RKO (cell line): ENCODE data around the gene SLAMF7.

Experiments used
- DNase-seq: peaks from one replicate; pipeline ENCODE4 v3.0.0-alpha.2; 2016; ENCODE audit warnings: low spot score

Gene SLAMF7

DNA sequence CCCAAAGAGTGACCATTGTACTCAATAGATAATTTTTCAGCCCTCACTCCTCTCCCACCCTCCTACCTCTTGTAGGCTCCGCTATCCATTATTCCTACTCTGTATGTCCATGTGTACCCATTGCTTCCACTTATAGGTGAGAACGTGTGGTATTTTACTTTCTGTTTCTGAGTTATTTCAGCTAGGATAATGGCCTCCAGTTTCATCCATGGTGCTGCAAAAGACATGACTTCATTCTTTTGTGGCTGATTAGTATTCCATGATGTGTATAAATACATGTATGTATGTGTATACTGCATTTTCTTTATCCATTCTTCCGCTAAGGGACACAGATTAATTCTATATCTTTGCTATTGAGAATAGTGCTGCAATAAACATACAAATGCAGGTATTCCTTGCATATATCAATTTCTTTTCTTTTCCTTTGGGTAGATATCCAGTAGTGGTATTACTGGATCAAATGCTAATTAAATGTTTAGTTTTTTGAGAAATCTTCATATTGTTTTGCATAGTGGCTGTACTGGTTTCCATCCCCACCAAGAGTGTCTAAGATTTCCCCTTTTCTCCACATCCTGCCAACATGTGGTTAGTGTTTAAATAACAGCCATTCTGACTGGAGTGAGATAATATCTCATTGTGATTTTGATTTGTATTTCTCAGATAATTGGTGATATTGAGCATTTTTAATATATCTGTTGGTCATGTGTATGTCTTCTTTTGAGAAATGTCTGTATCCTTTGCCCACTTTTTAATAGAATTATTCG is 61.8 kb downstream of the SLAMF7 start:
- DNase-seq: no peak

- no peak for DNase-seq
Measured at GRCh38 chr1:160801836-160802580, 63.0 kb downstream of the SLAMF7 start.
